CD4-positive, CD25-positive, alpha-beta regulatory T cell (primary cell): ENCODE measurements around the gene AKAP8L. TPM values are rescaled to one million over a fixed set of nuclear protein-coding genes. Genes with fewer than 3 reads are reported as not detected.
A peak's percentile ranks its signal among the peaks of the same experiment; 100 is the strongest.
"Not testable (repeated sequence)": the region's sequence is repeated elsewhere in the genome, so short reads cannot be mapped to it uniquely, and the experiment has no call there.

Source experiments
- ATAC-seq, 2 donors: fragments of 150-1000 bp; cut with Tn5 transposase; one replicate each; pipeline ENCODE4 v1.10.0; 2021; ENCODE audit warnings: low read depth in 2 of 2, moderate number of reproducible peaks in 2 of 2, moderate library complexity in 1 of 2
- DNase-seq, 3 donors: peaks; one replicate each; pipeline versions ENCODE4 v3.0.0 to v3.0.0-alpha.2; 2012 to 2022; ENCODE audit warnings: mixed read lengths in 1 of 3
- H3K27ac ChIP-seq: one replicate; pipeline ENCODE4 v1.7.0; 2013; ENCODE audit warnings: mild to moderate bottlenecking, low read length; ENCODE audit not compliant: insufficient read depth, poor library complexity, severe bottlenecking
- H3K27me3 ChIP-seq: one replicate; pipeline ENCODE4 v1.7.0; 2013; ENCODE audit warnings: low read length; ENCODE audit not compliant: control insufficient read depth, insufficient read depth
- H3K36me3 ChIP-seq: one replicate; pipeline ENCODE4 v1.7.0; 2013; ENCODE audit warnings: mild to moderate bottlenecking, low read length, moderate library complexity; ENCODE audit not compliant: control insufficient read depth, insufficient read depth
- H3K4me1 ChIP-seq: 2 replicates; pipeline ENCODE4 v1.7.0; 2013; ENCODE audit warnings: mild to moderate bottlenecking, low read length; ENCODE audit not compliant: insufficient read depth, control insufficient read depth, poor library complexity, severe bottlenecking
- H3K4me3 ChIP-seq: one replicate; pipeline ENCODE4 v1.7.0; 2013; ENCODE audit warnings: low read depth, mild to moderate bottlenecking, low read length, moderate library complexity
- H3K9me3 ChIP-seq, 2 experiments: 1 replicate in 1 of 2; 2 replicates in 1 of 2; pipeline ENCODE4 v1.7.0; 2013; ENCODE audit warnings: low read length in 2 of 2, mild to moderate bottlenecking in 1 of 2, moderate library complexity in 1 of 2; ENCODE audit not compliant: control insufficient read depth in 2 of 2
- H3K27ac Mint-ChIP-seq, 3 donors: one replicate each; pipeline ENCODE4 v1.8.0; 2020 to 2022; ENCODE audit warnings: mild to moderate bottlenecking in 3 of 3, mixed read lengths in 3 of 3, moderate library complexity in 2 of 3
- H3K27me3 Mint-ChIP-seq: one replicate; pipeline ENCODE4 v1.8.0; 2022; ENCODE audit warnings: mild to moderate bottlenecking, mixed read lengths
- H3K36me3 Mint-ChIP-seq: one replicate; pipeline ENCODE4 v1.8.0; 2020; ENCODE audit warnings: mixed read lengths
- H3K4me1 Mint-ChIP-seq, 4 donors: one replicate each; pipeline ENCODE4 v1.8.0; 2020 to 2022; ENCODE audit warnings: mixed read lengths in 4 of 4, mild to moderate bottlenecking in 1 of 4
- H3K4me3 Mint-ChIP-seq, 4 donors: one replicate each; pipeline ENCODE4 v1.8.0; 2020 to 2022; ENCODE audit warnings: mild to moderate bottlenecking in 4 of 4, mixed read lengths in 4 of 4, moderate library complexity in 3 of 4
- H3K9me3 Mint-ChIP-seq, 7 donors: one replicate each; pipeline ENCODE4 v1.8.0; 2020 to 2022; ENCODE audit warnings: mixed read lengths in 7 of 7, mild to moderate bottlenecking in 3 of 7, moderate library complexity in 2 of 7
- polyA plus RNA-seq, 4 donors: library from polyadenylated mRNA; unstranded; fragments of 300-500 nt; fragmentation: Illumina TruSeq; gene quantifications; one replicate each; pipeline ENCODE4 v1.2.3, GENCODE V29; 2021
- total RNA-seq: library from RNA; stranded (reverse); gene quantifications from one replicate; pipeline ENCODE4 v1.2.3, GENCODE V29; 2022

AKAP8L gene
- total and polyA plus RNA-seq, 5 donors from 2014 or later, result 30.0 to 142 (median 37.7) TPM

- peaks cover 68% of the 10 kb centered on the region for H3K36me3 ChIP-seq
- DNase-seq, H3K4me3 Mint-ChIP-seq, H3K27me3 Mint-ChIP-seq, H3K4me1 ChIP-seq, H3K4me3 ChIP-seq, ATAC-seq, H3K9me3 ChIP-seq, H3K27me3 ChIP-seq, H3K27ac ChIP-seq, H3K9me3 Mint-ChIP-seq: not testable (repeated sequence)
- Mint-ChIP-seq H3K36me3 (peaks cover 35% of the 10 kb centered on the region), H3K4me1 (peaks cover 8 to 16% (median 11%) of the 10 kb centered on the region in 4 donors), H3K27ac (peak overlapping the region in 1 of 3 donors; percentile 26)
These were observed 23.5 kb downstream of the AKAP8L start for GRCh38 chr19:15395251-15395650.

- H3K27ac Mint-ChIP-seq, result no peak overlapping the region
- no peaks in the 10 kb centered on the region for H3K9me3 ChIP-seq
- H3K27me3 ChIP-seq, result no peaks in the 10 kb centered on the region
- DNase-seq, result no peak
- peaks cover 9 to 16% (median 12%) of the 10 kb centered on the region in 4 donors for H3K4me1 Mint-ChIP-seq
- H3K36me3 Mint-ChIP-seq, result peaks cover 35% of the 10 kb centered on the region
- no peaks in the 10 kb centered on the region for H3K27me3 Mint-ChIP-seq
- H3K4me3 Mint-ChIP-seq, result peak overlapping the region in 1 of 4 donors; percentile 4
- H3K9me3 Mint-ChIP-seq, result peaks cover 0 to 1% (median 0%) of the 10 kb centered on the region in 7 donors
- no peaks in the 10 kb centered on the region for H3K4me1 ChIP-seq
- H3K4me3 ChIP-seq, result no peak overlapping the region
- ATAC-seq, result no peak
- no peak overlapping the region for H3K27ac ChIP-seq
- peaks cover 63% of the 10 kb centered on the region for H3K36me3 ChIP-seq
These were observed 24.4 kb downstream of the AKAP8L start for GRCh38 chr19:15394426-15394825.

- peaks cover 59% of the 10 kb centered on the region for H3K36me3 ChIP-seq
- H3K9me3 ChIP-seq, result no peaks in the 10 kb centered on the region
- no peak for ATAC-seq
- Mint-ChIP-seq H3K9me3 (peaks cover 0 to 1% (median 0%) of the 10 kb centered on the region in 7 donors), H3K27me3 (no peaks in the 10 kb centered on the region), H3K4me1 (peaks cover 9 to 18% (median 12%) of the 10 kb centered on the region in 4 donors), H3K36me3 (peaks cover 35% of the 10 kb centered on the region), H3K27ac (no peak overlapping the region), H3K4me3 (peak overlapping the region in 1 of 4 donors; percentile 4)
- no peak overlapping the region for H3K4me3 ChIP-seq
- H3K4me1 ChIP-seq, result no peaks in the 10 kb centered on the region
- H3K27me3 ChIP-seq, result no peaks in the 10 kb centered on the region
- no peak for DNase-seq
- H3K27ac ChIP-seq, result no peak overlapping the region
These were observed 24.8 kb downstream of the AKAP8L start for GRCh38 chr19:15393963-15394362.

GRCh38 chr19:15390814-15391213 is 28.0 kb downstream of the AKAP8L start:
- no peak overlapping the region for H3K27ac ChIP-seq
- no peak for DNase-seq
- no peaks in the 10 kb centered on the region for H3K9me3 ChIP-seq
- no peak for ATAC-seq
- no peaks in the 10 kb centered on the region for H3K27me3 ChIP-seq
- peaks cover 43% of the 10 kb centered on the region for H3K36me3 ChIP-seq
- H3K4me3 Mint-ChIP-seq, result no peak overlapping the region
- peaks cover 0 to 1% (median 0%) of the 10 kb centered on the region in 7 donors for H3K9me3 Mint-ChIP-seq
- no peaks in the 10 kb centered on the region for H3K27me3 Mint-ChIP-seq
- H3K4me3 ChIP-seq, result no peak overlapping the region
- H3K27ac Mint-ChIP-seq, result peak overlapping the region in 2 of 3 donors; percentile 0 to 66
- peaks cover 18% of the 10 kb centered on the region for H3K36me3 Mint-ChIP-seq
- no peaks in the 10 kb centered on the region for H3K4me1 ChIP-seq
- H3K4me1 Mint-ChIP-seq, result peaks cover 9 to 17% (median 13%) of the 10 kb centered on the region in 4 donors

GRCh38 chr19:15381864-15382263 is 36.9 kb downstream of the AKAP8L start:
- Mint-ChIP-seq H3K27me3 (no peaks in the 10 kb centered on the region), H3K27ac (peak overlapping the region in 2 of 3 donors; percentile 35 to 99), H3K9me3 (peaks cover 0 to 2% (median 0%) of the 10 kb centered on the region in 7 donors), H3K4me1 (peaks cover 4 to 35% (median 18%) of the 10 kb centered on the region in 4 donors), H3K4me3 (peak overlapping the region in 2 of 4 donors; percentile 19 to 67), H3K36me3 (no peaks in the 10 kb centered on the region)
- no peaks in the 10 kb centered on the region for H3K27me3 ChIP-seq
- H3K9me3 ChIP-seq, result no peaks in the 10 kb centered on the region
- peaks cover 22% of the 10 kb centered on the region for H3K4me1 ChIP-seq
- no peak overlapping the region for H3K4me3 ChIP-seq
- ATAC-seq (no peak), DNase-seq (no peak)
- no peak overlapping the region for H3K27ac ChIP-seq
- peaks cover 8% of the 10 kb centered on the region for H3K36me3 ChIP-seq

- Mint-ChIP-seq H3K9me3 (peaks cover 0 to 2% (median 0%) of the 10 kb centered on the region in 7 donors), H3K27me3 (no peaks in the 10 kb centered on the region), H3K4me1 (peaks cover 8 to 39% (median 21%) of the 10 kb centered on the region in 4 donors), H3K27ac (peak overlapping the region; percentile 34 to 99 (median 35)), H3K36me3 (no peaks in the 10 kb centered on the region), H3K4me3 (peak overlapping the region; percentile 18 to 91 (median 64))
- Histone ChIP-seq H3K27me3 (no peaks in the 10 kb centered on the region), H3K36me3 (peaks cover 4% of the 10 kb centered on the region), H3K27ac (no peak overlapping the region), H3K4me1 (peaks cover 27% of the 10 kb centered on the region), H3K9me3 (no peaks in the 10 kb centered on the region), H3K4me3 (no peak overlapping the region)
- DNase-seq (no peak), ATAC-seq (no peak)
These were observed 37.4 kb downstream of the AKAP8L start for GRCh38 chr19:15381429-15381828.

GRCh38 chr19:15379999-15380647 is 38.7 kb downstream of the AKAP8L start:
- H3K36me3 ChIP-seq, result peaks cover 2% of the 10 kb centered on the region
- peaks cover 27% of the 10 kb centered on the region for H3K4me1 ChIP-seq
- peak overlapping the region; percentile 94 to 99 (median 98) for H3K4me3 Mint-ChIP-seq
- no peaks in the 10 kb centered on the region for H3K27me3 ChIP-seq
- peak overlapping the region; percentile 98 for H3K27ac ChIP-seq
- H3K9me3 ChIP-seq, result no peaks in the 10 kb centered on the region
- DNase-seq, result peak in 1 of 3 donors; percentile 50
- no peak overlapping the region for H3K4me3 ChIP-seq
- peaks cover 0 to 2% (median 0%) of the 10 kb centered on the region in 7 donors for H3K9me3 Mint-ChIP-seq
- H3K4me1 Mint-ChIP-seq, result peaks cover 8 to 46% (median 22%) of the 10 kb centered on the region in 4 donors
- peak; percentile 25 for ATAC-seq
- no peaks in the 10 kb centered on the region for H3K36me3 Mint-ChIP-seq
- H3K27ac Mint-ChIP-seq, result peak overlapping the region; percentile 60 to 99 (median 89)
- no peaks in the 10 kb centered on the region for H3K27me3 Mint-ChIP-seq
